OCI-LY3 (cell line): ENCODE measurements around the gene ESPN.

Source experiments
- H2AFZ ChIP-seq: fragments of 200-600, 300-600 bp; shearing (Covaris generic); 2 replicates; pipeline ENCODE4 v1.6.0; 2014; ENCODE audit warnings: antibody characterized with exemption, low read depth, low read length
- H3K27ac ChIP-seq: fragments of 200-600, 300-600 bp; sonication (generic); 2 replicates; pipeline ENCODE4 v1.5.1; 2014; ENCODE audit warnings: mild to moderate bottlenecking, low read length, moderate library complexity, mixed read lengths
- H3K27me3 ChIP-seq: fragments of 200-600, 300-600 bp; sonication (generic); 2 replicates; pipeline ENCODE4 v1.6.1; 2014; ENCODE audit warnings: low read depth, low read length, mixed read lengths
- H3K36me3 ChIP-seq: fragments of 200-600, 300-600 bp; sonication (generic); replicated peaks from 2 replicates; pipeline ENCODE3; 2014; ENCODE audit warnings: low read depth, low read length, mixed read lengths
- H3K4me1 ChIP-seq: fragments of 300-600, 200-600 bp; sonication (generic); 2 replicates; pipeline ENCODE4 v1.6.1; 2014; ENCODE audit warnings: low read length, mixed read lengths
- H3K4me2 ChIP-seq: fragments of 200-600, 300-600 bp; sonication (generic); 2 replicates; pipeline ENCODE4 v1.6.1; 2014; ENCODE audit warnings: low read length, mixed read lengths
- H3K4me3 ChIP-seq: fragments of 300-600, 200-600 bp; sonication (generic); 2 replicates; pipeline ENCODE4 v1.5.1; 2014; ENCODE audit warnings: antibody characterized with exemption, mild to moderate bottlenecking, low read length, moderate library complexity
- H3K79me2 ChIP-seq: fragments of 300-600, 200-600 bp; shearing (Covaris generic); 2 replicates; pipeline ENCODE4 v1.6.1; 2014; ENCODE audit warnings: mild to moderate bottlenecking, low read length, mixed read lengths
- H3K9ac ChIP-seq: fragments of 300-600, 200-600 bp; shearing (Covaris generic); 2 replicates; pipeline ENCODE4 v1.6.0; 2014; ENCODE audit warnings: mild to moderate bottlenecking, low read length, moderate library complexity
- H3K9me3 ChIP-seq: fragments of 200-600, 300-600 bp; shearing (Covaris generic); 2 replicates; pipeline ENCODE4 v1.6.1; 2014; ENCODE audit warnings: low read length, mixed read lengths; ENCODE audit not compliant: insufficient read depth
- H4K20me1 ChIP-seq: fragments of 200-600, 300-600 bp; sonication (generic); 2 replicates; pipeline ENCODE4 v1.6.1; 2016; ENCODE audit warnings: low read length, mixed read lengths; ENCODE audit not compliant: insufficient read depth
- EZH2phosphoT487 ChIP-seq: fragments of 200-600 bp; shearing (Covaris generic); IDR thresholded peaks from 2 replicates; pipeline ENCODE4 v1.6.1; 2018; ENCODE audit warnings: antibody characterized with exemption, mixed run types, low read depth
- TF ChIP-seq, protein P1 (sequence below): fragments of 200-600, 300-600 bp; sonication (generic); IDR thresholded peaks from 2 replicates; pipeline ENCODE4 v1.5.1; 2014; ENCODE audit warnings: antibody characterized with exemption, low read length, low read depth

Gene ESPN

DNA sequence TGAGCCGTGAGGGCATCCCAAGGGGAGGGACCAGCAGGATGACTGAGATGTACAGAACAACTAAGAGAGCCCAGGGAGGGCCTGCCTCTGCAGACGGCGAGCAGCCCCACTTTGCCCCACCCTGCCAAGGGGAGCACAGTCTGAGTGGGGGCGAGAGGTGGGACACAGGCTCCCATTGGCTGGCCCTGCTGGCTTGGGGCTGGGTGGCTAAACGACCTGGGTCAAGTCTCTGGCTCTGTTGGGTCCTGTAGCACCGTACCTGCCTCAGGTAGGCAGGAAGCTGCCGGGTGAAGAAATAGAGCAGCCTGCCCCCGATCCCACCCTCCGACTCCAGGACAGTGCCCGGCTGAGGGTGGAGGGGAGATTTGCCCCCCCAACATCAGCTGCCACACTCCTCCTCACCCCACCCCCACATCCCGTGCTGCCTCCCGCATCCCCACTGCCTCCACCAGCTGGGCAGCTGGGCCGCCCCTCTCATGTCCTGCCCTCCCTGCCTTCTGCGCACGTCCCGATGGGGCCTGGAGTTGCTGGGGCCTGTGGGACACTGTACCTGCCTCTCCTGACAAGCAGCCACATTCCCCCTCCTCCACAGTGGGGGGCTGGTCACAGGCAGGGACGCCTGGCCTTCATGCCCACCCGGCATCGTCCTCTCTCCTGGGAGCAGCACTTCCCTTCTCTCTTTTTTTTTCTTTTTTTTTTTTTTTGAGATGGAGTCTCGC, 79.5 kb downstream of the ESPN start:
- Histone ChIP-seq H3K79me2 (no peaks in the 10 kb centered on the region), H3K4me3 (no peak overlapping the region), H3K27ac (no peak overlapping the region), H3K9me3 (no peaks in the 10 kb centered on the region), H4K20me1 (no peaks in the 10 kb centered on the region), H2AFZ (no peak overlapping the region), H3K36me3 (no peaks in the 10 kb centered on the region), H3K4me2 (no peak overlapping the region), H3K9ac (no peak overlapping the region), H3K4me1 (no peaks in the 10 kb centered on the region), H3K27me3 (0 out of 2 replicates have a peak, but pooled peaks cover 3% of the 10 kb centered on the region)
- TF ChIP-seq, protein P1, sequence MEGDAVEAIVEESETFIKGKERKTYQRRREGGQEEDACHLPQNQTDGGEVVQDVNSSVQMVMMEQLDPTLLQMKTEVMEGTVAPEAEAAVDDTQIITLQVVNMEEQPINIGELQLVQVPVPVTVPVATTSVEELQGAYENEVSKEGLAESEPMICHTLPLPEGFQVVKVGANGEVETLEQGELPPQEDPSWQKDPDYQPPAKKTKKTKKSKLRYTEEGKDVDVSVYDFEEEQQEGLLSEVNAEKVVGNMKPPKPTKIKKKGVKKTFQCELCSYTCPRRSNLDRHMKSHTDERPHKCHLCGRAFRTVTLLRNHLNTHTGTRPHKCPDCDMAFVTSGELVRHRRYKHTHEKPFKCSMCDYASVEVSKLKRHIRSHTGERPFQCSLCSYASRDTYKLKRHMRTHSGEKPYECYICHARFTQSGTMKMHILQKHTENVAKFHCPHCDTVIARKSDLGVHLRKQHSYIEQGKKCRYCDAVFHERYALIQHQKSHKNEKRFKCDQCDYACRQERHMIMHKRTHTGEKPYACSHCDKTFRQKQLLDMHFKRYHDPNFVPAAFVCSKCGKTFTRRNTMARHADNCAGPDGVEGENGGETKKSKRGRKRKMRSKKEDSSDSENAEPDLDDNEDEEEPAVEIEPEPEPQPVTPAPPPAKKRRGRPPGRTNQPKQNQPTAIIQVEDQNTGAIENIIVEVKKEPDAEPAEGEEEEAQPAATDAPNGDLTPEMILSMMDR: no peak
- no peak for TF ChIP-seq EZH2phosphoT487

DNA sequence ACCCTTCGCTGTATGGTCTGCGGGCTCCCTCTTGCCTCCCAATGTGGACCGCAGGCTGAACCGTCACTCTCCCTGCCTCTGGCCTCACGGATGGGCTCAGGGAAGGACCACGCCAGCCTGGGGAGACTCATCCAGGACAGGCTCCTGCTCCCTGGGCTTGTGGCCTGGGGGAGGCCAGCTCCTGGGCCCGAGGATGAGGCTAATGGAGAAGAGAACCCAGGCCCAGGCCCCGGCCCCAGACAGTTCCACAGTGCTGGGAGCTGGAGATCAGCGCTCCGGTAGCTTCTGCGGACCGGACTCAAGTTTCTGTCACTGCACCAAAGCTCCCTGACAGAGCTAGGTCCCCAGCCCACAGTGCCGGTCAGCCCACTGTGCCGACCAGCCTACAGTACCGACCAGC, 80.3 kb downstream of the ESPN start:
- Histone ChIP-seq H3K9me3 (no peaks in the 10 kb centered on the region), H3K27me3 (0 out of 2 replicates have a peak, but pooled peaks cover 3% of the 10 kb centered on the region), H3K4me3 (no peak overlapping the region), H4K20me1 (no peaks in the 10 kb centered on the region), H2AFZ (no peak overlapping the region), H3K27ac (no peak overlapping the region), H3K36me3 (no peaks in the 10 kb centered on the region), H3K4me2 (no peak overlapping the region), H3K79me2 (no peaks in the 10 kb centered on the region), H3K9ac (no peak overlapping the region), H3K4me1 (no peaks in the 10 kb centered on the region)
- no peak for TF ChIP-seq EZH2phosphoT487
- TF ChIP-seq, protein P1: no peak

DNA sequence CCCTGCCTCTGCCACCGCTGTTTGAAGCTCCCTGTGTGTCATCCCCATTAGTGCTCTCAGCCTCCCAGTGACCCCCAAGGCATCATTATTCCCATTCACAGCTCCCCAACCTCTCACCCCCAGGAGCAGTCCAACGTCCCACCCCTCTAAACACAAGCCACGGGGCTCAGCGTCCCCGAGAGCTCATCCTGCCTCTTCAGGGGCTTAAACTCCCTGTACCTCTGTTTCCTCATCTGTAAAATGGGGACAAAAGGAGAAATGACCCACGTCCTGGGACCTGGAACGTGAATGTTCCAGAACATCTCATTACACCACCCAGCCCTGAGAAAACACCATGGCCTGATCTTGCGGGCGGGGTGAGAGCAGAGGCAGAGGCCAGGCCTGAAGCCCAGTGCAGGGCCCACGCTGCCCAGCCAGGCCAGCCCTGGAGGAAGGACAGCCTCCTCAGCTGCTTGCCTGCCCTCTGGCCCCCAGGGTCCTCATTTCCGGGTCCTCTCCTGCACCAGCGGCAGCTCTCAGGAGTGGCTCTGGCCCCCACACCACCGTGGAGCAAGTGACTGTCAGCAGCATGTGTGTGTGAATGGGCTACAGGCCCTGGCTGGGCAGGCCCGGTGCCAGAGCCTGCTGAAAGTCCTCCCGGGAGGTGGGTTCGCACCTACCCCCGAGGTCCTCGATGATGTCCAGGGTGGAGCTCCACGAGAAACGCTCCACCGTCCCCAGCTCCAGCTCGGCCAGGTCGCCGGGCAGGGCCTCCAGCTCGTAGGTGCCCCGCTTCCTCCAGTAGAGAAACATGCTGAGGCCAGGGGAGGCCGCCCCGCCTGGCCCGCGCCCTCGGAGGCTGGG, 81.0 kb downstream of the ESPN start:
- 0 out of 2 replicates have a peak, but pooled peaks cover 3% of the 10 kb centered on the region for H3K27me3 ChIP-seq
- H3K9me3 ChIP-seq: no peaks in the 10 kb centered on the region
- H4K20me1 ChIP-seq: no peaks in the 10 kb centered on the region
- no peak overlapping the region for H3K4me2 ChIP-seq
- TF ChIP-seq, protein P1: no peak
- no peak for TF ChIP-seq EZH2phosphoT487
- no peaks in the 10 kb centered on the region for H3K36me3 ChIP-seq
- H3K4me3 ChIP-seq: no peak overlapping the region
- no peak overlapping the region for H2AFZ ChIP-seq
- H3K9ac ChIP-seq: no peak overlapping the region
- H3K4me1 ChIP-seq: no peaks in the 10 kb centered on the region
- no peaks in the 10 kb centered on the region for H3K79me2 ChIP-seq
- no peak overlapping the region for H3K27ac ChIP-seq
